Cardiac muscle cell (in vitro differentiated cells and primary cell): ENCODE measurements around the gene RASAL2. TPM values are rescaled to one million over a fixed set of nuclear protein-coding genes. Genes with fewer than 3 reads are reported as not detected.

Experiments
- DNase-seq, 2 donors: peaks; one replicate each; pipeline versions ENCODE4 v3.0.0 to v3.0.0-alpha.2; 2010 to 2017; ENCODE audit warnings: low read depth in 1 of 2, low spot score in 1 of 2
- H3K27ac ChIP-seq: fragments of 200-600 bp; sonication (generic); 2 replicates; pipeline ENCODE4 v1.5.1; 2016
- H3K27me3 ChIP-seq: fragments of 200-600 bp; sonication (generic); 2 replicates; pipeline ENCODE4 v1.6.0; 2016; ENCODE audit warnings: control low read depth
- H3K36me3 ChIP-seq: fragments of 200-600 bp; sonication (generic); 2 replicates; pipeline ENCODE4 v1.5.1; 2016; ENCODE audit warnings: control low read depth
- H3K4me1 ChIP-seq: fragments of 200-600 bp; sonication (generic); 2 replicates; pipeline ENCODE4 v1.8.1; 2017; ENCODE audit warnings: low read depth, mild to moderate bottlenecking, mixed run types
- H3K4me3 ChIP-seq: fragments of 200-600 bp; sonication (generic); 2 replicates; pipeline ENCODE4 v1.5.1; 2016; ENCODE audit warnings: mild to moderate bottlenecking
- H3K9me3 ChIP-seq: fragments of 200-600 bp; sonication (generic); 2 replicates; pipeline ENCODE4 v1.5.1; 2017; ENCODE audit warnings: low read depth, mild to moderate bottlenecking, control low read depth
- polyA plus RNA-seq: library from polyadenylated mRNA; unstranded; fragments of >200 nt; fragmentation: Nextera tagmentation; extraction: Ambion mirVana; gene quantifications from 2 replicates; pipeline ENCODE4 v1.2.1, GENCODE V29; 2016
- total RNA-seq: library from RNA; depleted of rRNA; stranded (reverse); fragments of >200 nt; gene quantifications from 2 replicates; pipeline ENCODE4 v1.2.3, GENCODE V29; 2016
- TF ChIP-seq, protein P1 (sequence below): IDR thresholded peaks from 2 replicates; pipeline ENCODE4 v1.5.1; 2012; ENCODE audit warnings: low read depth, mild to moderate bottlenecking, low read length

The RASAL2 gene
- total and polyA plus RNA-seq, 2 experiments from 2014 or later: 11.2 to 35.3 TPM

DNA sequence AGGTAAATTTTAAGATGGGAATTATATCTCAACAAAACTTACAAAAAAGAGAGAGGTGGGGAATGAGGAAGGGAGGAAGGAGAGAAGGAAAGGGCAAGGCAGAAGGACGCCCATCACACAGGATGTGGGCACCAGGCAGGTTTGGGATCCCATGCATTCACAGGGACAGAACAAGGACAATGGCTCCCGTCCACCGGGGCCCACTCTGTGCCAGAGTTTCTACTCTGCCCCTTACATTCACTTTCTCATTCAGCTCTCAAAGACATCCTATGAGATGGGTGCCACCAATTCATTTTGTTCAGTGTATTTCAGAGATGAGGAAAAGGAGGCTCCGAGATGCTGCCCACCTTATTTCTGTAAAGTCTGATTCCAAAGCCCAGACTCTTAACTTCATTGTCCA lies 395.5 kb downstream of the RASAL2 start:
- H3K27ac ChIP-seq: no peak overlapping the region
- H3K9me3 ChIP-seq: no peaks in the 10 kb centered on the region
- TF ChIP-seq, protein P1, sequence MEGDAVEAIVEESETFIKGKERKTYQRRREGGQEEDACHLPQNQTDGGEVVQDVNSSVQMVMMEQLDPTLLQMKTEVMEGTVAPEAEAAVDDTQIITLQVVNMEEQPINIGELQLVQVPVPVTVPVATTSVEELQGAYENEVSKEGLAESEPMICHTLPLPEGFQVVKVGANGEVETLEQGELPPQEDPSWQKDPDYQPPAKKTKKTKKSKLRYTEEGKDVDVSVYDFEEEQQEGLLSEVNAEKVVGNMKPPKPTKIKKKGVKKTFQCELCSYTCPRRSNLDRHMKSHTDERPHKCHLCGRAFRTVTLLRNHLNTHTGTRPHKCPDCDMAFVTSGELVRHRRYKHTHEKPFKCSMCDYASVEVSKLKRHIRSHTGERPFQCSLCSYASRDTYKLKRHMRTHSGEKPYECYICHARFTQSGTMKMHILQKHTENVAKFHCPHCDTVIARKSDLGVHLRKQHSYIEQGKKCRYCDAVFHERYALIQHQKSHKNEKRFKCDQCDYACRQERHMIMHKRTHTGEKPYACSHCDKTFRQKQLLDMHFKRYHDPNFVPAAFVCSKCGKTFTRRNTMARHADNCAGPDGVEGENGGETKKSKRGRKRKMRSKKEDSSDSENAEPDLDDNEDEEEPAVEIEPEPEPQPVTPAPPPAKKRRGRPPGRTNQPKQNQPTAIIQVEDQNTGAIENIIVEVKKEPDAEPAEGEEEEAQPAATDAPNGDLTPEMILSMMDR: no peak
- no peaks in the 10 kb centered on the region for H3K4me1 ChIP-seq
- no peak overlapping the region for H3K4me3 ChIP-seq
- H3K36me3 ChIP-seq: no peaks in the 10 kb centered on the region
- DNase-seq: no peak
- no peaks in the 10 kb centered on the region for H3K27me3 ChIP-seq

DNA sequence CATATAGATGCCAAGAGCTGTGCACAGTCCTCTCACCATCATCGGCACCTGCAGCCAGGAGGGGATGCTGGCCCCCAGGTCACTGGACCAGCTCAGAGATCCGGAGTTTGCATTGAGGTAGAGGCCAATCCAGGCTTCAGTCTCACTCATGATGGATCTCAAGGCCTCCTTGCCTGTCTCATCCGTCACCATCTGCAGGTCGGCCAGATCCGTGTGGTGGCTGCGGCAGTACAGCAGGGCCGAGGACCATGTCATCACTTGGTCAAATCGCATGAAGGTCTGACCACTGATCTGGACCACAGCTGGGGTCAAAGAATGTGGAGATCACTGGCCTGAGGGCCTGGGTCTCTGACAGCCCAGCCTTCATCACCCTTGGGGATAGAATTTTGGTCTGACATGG lies 396.2 kb downstream of the RASAL2 start:
- Histone ChIP-seq H3K27ac (no peak overlapping the region), H3K4me1 (no peaks in the 10 kb centered on the region), H3K27me3 (no peaks in the 10 kb centered on the region), H3K36me3 (no peaks in the 10 kb centered on the region), H3K9me3 (no peaks in the 10 kb centered on the region), H3K4me3 (no peak overlapping the region)
- no peak for DNase-seq
- TF ChIP-seq, protein P1: no peak

DNA sequence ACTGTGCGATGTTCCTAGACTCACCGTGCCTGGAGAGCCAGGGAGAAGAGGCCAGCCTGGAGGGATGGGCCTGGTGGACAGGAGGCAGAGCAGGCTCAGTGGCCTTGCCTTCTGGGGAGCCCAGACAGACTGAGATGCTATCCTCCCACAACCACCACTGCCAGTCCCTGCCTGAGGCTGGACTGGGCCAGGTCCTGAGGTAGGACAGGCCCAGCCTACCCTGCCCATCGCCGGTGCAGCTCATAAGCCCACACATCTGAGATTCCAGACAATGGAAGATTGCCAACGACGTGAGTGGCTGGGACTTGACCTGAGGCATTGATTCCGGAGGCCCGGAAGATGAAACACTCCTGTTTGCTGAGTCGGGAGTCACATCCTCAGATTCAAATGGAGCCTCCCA lies 397.1 kb downstream of the RASAL2 start:
- H3K9me3 ChIP-seq: no peaks in the 10 kb centered on the region
- H3K4me3 ChIP-seq: no peak overlapping the region
- H3K27me3 ChIP-seq: no peaks in the 10 kb centered on the region
- H3K4me1 ChIP-seq: no peaks in the 10 kb centered on the region
- H3K27ac ChIP-seq: no peak overlapping the region
- H3K36me3 ChIP-seq: no peaks in the 10 kb centered on the region
- DNase-seq: no peak
- TF ChIP-seq, protein P1: no peak

DNA sequence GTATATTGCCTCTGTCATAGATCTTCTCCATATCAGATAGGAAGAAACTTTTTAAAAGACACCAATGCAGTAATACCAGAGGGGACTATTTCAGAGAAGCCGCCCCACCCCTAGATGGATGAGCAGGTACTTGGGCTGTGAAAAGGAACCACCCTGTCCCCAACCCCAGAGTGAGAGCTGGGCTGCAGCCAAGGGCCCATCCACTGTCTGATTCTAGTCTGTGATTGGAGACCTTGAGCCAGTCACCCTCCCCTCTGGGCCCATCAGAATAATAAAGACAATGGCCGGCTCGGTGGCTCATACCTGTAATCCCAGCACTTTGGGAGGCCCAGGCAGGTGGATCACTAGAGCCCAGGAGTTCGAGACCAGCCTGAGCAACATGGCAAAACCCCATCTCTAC lies 397.8 kb downstream of the RASAL2 start:
- no peak for DNase-seq
- Histone ChIP-seq H3K9me3 (no peaks in the 10 kb centered on the region), H3K36me3 (no peaks in the 10 kb centered on the region), H3K4me3 (no peak overlapping the region), H3K27me3 (no peaks in the 10 kb centered on the region), H3K4me1 (no peaks in the 10 kb centered on the region), H3K27ac (no peak overlapping the region)
- TF ChIP-seq, protein P1: no peak

DNA sequence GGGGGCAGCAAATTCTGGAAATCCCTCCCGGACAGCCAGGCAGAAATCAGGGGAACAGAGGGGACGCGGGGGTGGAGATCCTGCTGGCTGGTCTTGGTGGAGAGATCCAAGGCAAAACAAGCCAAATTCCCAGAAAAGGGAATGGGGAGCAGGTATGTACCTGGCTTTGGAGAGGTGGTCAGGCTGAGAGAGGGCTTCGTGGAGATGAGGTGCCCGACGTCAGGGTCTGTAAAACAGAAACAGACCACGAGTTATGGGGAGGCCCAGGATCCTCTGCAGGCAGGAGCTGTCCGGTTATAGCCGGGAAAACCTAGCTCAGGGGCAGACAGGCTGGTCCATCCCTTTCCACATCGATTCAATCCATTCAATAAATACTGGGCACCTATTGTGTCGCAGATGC lies 398.4 kb downstream of the RASAL2 start:
- Histone ChIP-seq H3K4me3 (no peak overlapping the region), H3K27me3 (no peaks in the 10 kb centered on the region), H3K4me1 (no peaks in the 10 kb centered on the region), H3K36me3 (no peaks in the 10 kb centered on the region), H3K9me3 (no peaks in the 10 kb centered on the region), H3K27ac (no peak overlapping the region)
- no peak for DNase-seq
- TF ChIP-seq, protein P1: no peak

DNA sequence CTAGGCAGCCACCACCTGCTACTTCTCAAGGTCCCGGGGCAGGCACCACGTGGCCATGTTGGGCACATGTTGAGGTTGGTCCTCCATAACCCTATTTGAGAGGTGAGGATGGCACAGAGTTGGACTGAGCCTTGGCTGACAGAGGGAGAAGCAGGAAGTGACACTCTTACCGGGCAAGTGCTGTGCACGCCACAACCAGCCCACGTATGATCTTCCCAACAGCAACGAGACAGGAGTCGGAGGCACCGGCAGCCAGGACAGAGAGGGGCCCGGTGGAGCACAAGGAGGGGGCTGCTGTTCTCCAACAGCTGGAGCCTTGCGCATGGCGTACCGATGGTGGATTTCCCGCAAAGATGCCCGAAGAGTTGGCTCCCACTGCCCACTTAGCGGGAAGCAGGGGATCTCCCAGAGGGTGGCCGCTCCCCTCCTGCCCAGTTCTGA lies 399.4 kb downstream of the RASAL2 start:
- DNase-seq: no peak
- Histone ChIP-seq H3K27ac (no peak overlapping the region), H3K4me3 (no peak overlapping the region), H3K27me3 (no peaks in the 10 kb centered on the region), H3K36me3 (no peaks in the 10 kb centered on the region), H3K9me3 (no peaks in the 10 kb centered on the region), H3K4me1 (no peaks in the 10 kb centered on the region)
- TF ChIP-seq, protein P1: no peak
